NCI-H1436 treated with DMSO at 0.1 percent for 48 hours (cell line): Measurements from ENCODE around the gene GPR65.
"Not testable (repeated sequence)": the region's sequence is repeated elsewhere in the genome, so short reads cannot be mapped to it uniquely, and the experiment has no call there.

ENCODE experiments used
- DNase-seq: peaks from one replicate; lab custom pipeline; 2025; lab: John Stamatoyannopoulos, UW

Gene GPR65

GRCh38 chr14:88004506-88005036, 364 bp upstream of the GPR65 start:
- DNase-seq, result no peak

- no peak for DNase-seq
Measured at GRCh38 chr14:88005978-88006851, 1.3 kb downstream of the GPR65 start.

GRCh38 chr14:88007608-88008007, 2.7 kb downstream of the GPR65 start:
- DNase-seq, result no peak

GRCh38 chr14:88008039-88008742, 3.3 kb downstream of the GPR65 start:
- no peak for DNase-seq

GRCh38 chr14:88009486-88009885, 4.6 kb downstream of the GPR65 start:
- DNase-seq, result no peak

- no peak for DNase-seq
Measured at GRCh38 chr14:88010331-88010730, 5.4 kb downstream of the GPR65 start.

- DNase-seq, result no peak
Measured at GRCh38 chr14:88012495-88012894, 7.6 kb downstream of the GPR65 start.

- DNase-seq, result no peak
Measured at GRCh38 chr14:88013750-88014349, 8.9 kb downstream of the GPR65 start.

GRCh38 chr14:88016768-88017167, 11.8 kb downstream of the GPR65 start:
- DNase-seq, result no peak

- no peak for DNase-seq
Measured at GRCh38 chr14:88017535-88017934, 12.6 kb downstream of the GPR65 start.

GRCh38 chr14:88023658-88024187, 18.8 kb downstream of the GPR65 start:
- DNase-seq, result no peak

GRCh38 chr14:88024252-88025086, 19.5 kb downstream of the GPR65 start:
- DNase-seq, result not testable (repeated sequence)

GRCh38 chr14:88025313-88025712, 20.4 kb downstream of the GPR65 start:
- DNase-seq, result no peak

- no peak for DNase-seq
Measured at GRCh38 chr14:88026890-88027289, 22.0 kb downstream of the GPR65 start.

- DNase-seq, result no peak
Measured at GRCh38 chr14:88029500-88029899, 24.6 kb downstream of the GPR65 start.

- no peak for DNase-seq
Measured at GRCh38 chr14:88030079-88030478, 25.1 kb downstream of the GPR65 start.

GRCh38 chr14:88030892-88031291, 26.0 kb downstream of the GPR65 start:
- DNase-seq, result no peak

GRCh38 chr14:88032373-88032772, 27.4 kb downstream of the GPR65 start:
- no peak for DNase-seq

GRCh38 chr14:88034076-88034475, 29.1 kb downstream of the GPR65 start:
- no peak for DNase-seq

GRCh38 chr14:88036422-88036821, 31.5 kb downstream of the GPR65 start:
- no peak for DNase-seq

GRCh38 chr14:88037325-88037724, 32.4 kb downstream of the GPR65 start:
- no peak for DNase-seq
